Uterus (tissue), 4 donors: ENCODE measurements around the gene MED29. TPM values are rescaled to one million over a fixed set of nuclear protein-coding genes. Genes with fewer than 3 reads are reported as not detected.

Experiments used
- DNase-seq, 2 donors: peaks; one replicate each; pipeline ENCODE4 v3.0.0-alpha.2; 2019 to 2020
- H3K27ac ChIP-seq, 2 donors: fragments of 200-600 bp; sonication (generic); 1 replicate in 1 of 2; 2 replicates in 1 of 2; pipeline ENCODE4 v1.5.1; 2016 to 2018
- H3K27me3 ChIP-seq, 2 donors: fragments of 200-600 bp; sonication (generic); one replicate each; pipeline ENCODE4 v1.5.1; 2018 to 2019; ENCODE audit warnings: control low read depth in 1 of 2
- H3K36me3 ChIP-seq, 2 donors: fragments of 200-600 bp; sonication (generic); one replicate each; pipeline ENCODE4 v1.5.1; 2019; ENCODE audit warnings: control low read depth in 1 of 2
- H3K4me1 ChIP-seq, 2 donors: fragments of 200-600 bp; sonication (generic); one replicate each; pipeline ENCODE4 v1.5.1; 2018 to 2019; ENCODE audit warnings: control low read depth in 1 of 2
- H3K4me3 ChIP-seq, 2 donors: fragments of 200-600 bp; sonication (generic); 1 replicate in 1 of 2; 2 replicates in 1 of 2; pipeline ENCODE4 v1.5.1; 2018 to 2019; ENCODE audit warnings: mild to moderate bottlenecking in 1 of 2
- H3K9me3 ChIP-seq, 2 donors: fragments of 200-600 bp; sonication (generic); one replicate each; pipeline ENCODE4 v1.5.1; 2019; ENCODE audit warnings: control low read depth in 1 of 2
- CTCF ChIP-seq, 4 experiments: fragments of 200-600 bp in 2 of 4; fragments of 450-650 bp in 2 of 4; sonication (generic) in 2 of 4; IDR thresholded peaks; one replicate each; pipeline ENCODE4 v1.5.1; 2016 to 2019; ENCODE audit warnings: antibody characterized with exemption in 4 of 4, mild to moderate bottlenecking in 2 of 4, moderate library complexity in 1 of 4
- POLR2A ChIP-seq, 2 donors: fragments of 450-650 bp; IDR thresholded peaks; one replicate each; pipeline ENCODE4 v1.6.1; 2016; ENCODE audit warnings: antibody characterized with exemption in 2 of 2, mild to moderate bottlenecking in 1 of 2, moderate library complexity in 1 of 2
- intact Hi-C: fragments of 100-400 bp; cut with DNase I; formaldehyde crosslinking; loops from one replicate; pipeline ENCODE4 v1.15.1; 2023; ENCODE audit warnings: low total_unique reads
- total RNA-seq, 4 donors: library from RNA; depleted of rRNA in 3 of 4; stranded (reverse); fragments of >200 nt in 3 of 4; gene quantifications; one replicate each; pipeline versions ENCODE4 v1.1.0 to v1.2.4, GENCODE V29; 2014 to 2023
- donor health status: DM: yes; HTN: yes; CAD: no.

MED29 gene
- total RNA-seq, 4 donors from 2014 or later, result 15.6 to 282 (median 40.8) TPM

- DNase-seq, result peak; percentile 60 to 70
- Histone ChIP-seq H3K27ac (peak overlapping the region; percentile 86 to 93), H3K9me3 (no peaks in the 10 kb centered on the region), H3K36me3 (no peaks in the 10 kb centered on the region), H3K4me1 (peaks cover 7 to 20% of the 10 kb centered on the region in 2 donors), H3K4me3 (no peak overlapping the region), H3K27me3 (no peaks in the 10 kb centered on the region)
- intact Hi-C loops, result no loop called here
- TF ChIP-seq CTCF (IDR thresholded peaks at IDR 0.05) (no peak), POLR2A (IDR thresholded peaks at IDR 0.05) (no peak)
These were observed 7.2 kb downstream of the MED29 start for GRCh38 chr19:39398297-39398864.

- Histone ChIP-seq H3K27me3 (no peaks in the 10 kb centered on the region), H3K27ac (peak overlapping the region in 1 of 2 donors; percentile 99), H3K9me3 (no peaks in the 10 kb centered on the region), H3K4me1 (peaks cover 7 to 20% of the 10 kb centered on the region in 2 donors), H3K4me3 (no peak overlapping the region), H3K36me3 (no peaks in the 10 kb centered on the region)
- DNase-seq, result no peak
- intact Hi-C loops, result no loop called here
- TF ChIP-seq POLR2A (IDR thresholded peaks at IDR 0.05), result no peak
- no peak for TF ChIP-seq CTCF (IDR thresholded peaks at IDR 0.05)
These were observed 8.5 kb downstream of the MED29 start for GRCh38 chr19:39399668-39400050.

GRCh38 chr19:39400061-39400460 is 8.9 kb downstream of the MED29 start:
- no peaks in the 10 kb centered on the region for H3K27me3 ChIP-seq
- no peak overlapping the region for H3K4me3 ChIP-seq
- H3K36me3 ChIP-seq, result no peaks in the 10 kb centered on the region
- TF ChIP-seq CTCF (IDR thresholded peaks at IDR 0.05) (no peak), POLR2A (IDR thresholded peaks at IDR 0.05) (no peak)
- H3K4me1 ChIP-seq, result peaks cover 10 to 20% of the 10 kb centered on the region in 2 donors
- intact Hi-C loops, result no loop called here
- peak overlapping the region in 1 of 2 donors; percentile 99 for H3K27ac ChIP-seq
- H3K9me3 ChIP-seq, result no peaks in the 10 kb centered on the region
- no peak for DNase-seq

GRCh38 chr19:39401070-39401548 is 9.9 kb downstream of the MED29 start:
- peak overlapping the region; percentile 99 to 100 for H3K27ac ChIP-seq
- H3K36me3 ChIP-seq, result no peaks in the 10 kb centered on the region
- TF ChIP-seq POLR2A (IDR thresholded peaks at IDR 0.05) (no peak), CTCF (IDR thresholded peaks at IDR 0.05) (no peak)
- DNase-seq, result no peak
- no peaks in the 10 kb centered on the region for H3K9me3 ChIP-seq
- no peaks in the 10 kb centered on the region for H3K27me3 ChIP-seq
- intact Hi-C loops, result no loop called here
- peaks cover 16 to 20% of the 10 kb centered on the region in 2 donors for H3K4me1 ChIP-seq
- H3K4me3 ChIP-seq, result no peak overlapping the region

- intact Hi-C loops, result no loop called here
- Histone ChIP-seq H3K4me3 (peak overlapping the region in 1 of 2 donors; percentile 47), H3K27me3 (no peaks in the 10 kb centered on the region), H3K4me1 (peaks cover 16 to 20% of the 10 kb centered on the region in 2 donors), H3K27ac (peak overlapping the region; percentile 99 to 100), H3K36me3 (no peaks in the 10 kb centered on the region), H3K9me3 (no peaks in the 10 kb centered on the region)
- no peak for TF ChIP-seq CTCF (IDR thresholded peaks at IDR 0.05)
- TF ChIP-seq POLR2A (IDR thresholded peaks at IDR 0.05), result no peak
- peak; percentile 49 to 59 for DNase-seq
These were observed 10.6 kb downstream of the MED29 start for GRCh38 chr19:39401549-39402345.
